IPS DF 6.9 (cell line): ENCODE data around the gene DGCR8.

Source experiments
- DNase-seq: peaks from one replicate; pipeline ENCODE4 v3.0.0-alpha.2; 2013; ENCODE audit warnings: low read depth, low spot score
- H3K27ac ChIP-seq: one replicate; pipeline ENCODE4 v1.5.1; 2013; ENCODE audit warnings: low read length, control low read depth
- H3K27me3 ChIP-seq: 2 replicates; pipeline ENCODE4 v1.6.1; 2013; ENCODE audit warnings: mild to moderate bottlenecking, low read length; ENCODE audit not compliant: control insufficient read depth, insufficient read depth
- H3K36me3 ChIP-seq: 2 replicates; pipeline ENCODE4 v1.6.1; 2013; ENCODE audit warnings: low read length; ENCODE audit not compliant: control insufficient read depth, insufficient read depth
- H3K4me1 ChIP-seq: 2 replicates; pipeline ENCODE4 v1.6.1; 2013; ENCODE audit warnings: low read length; ENCODE audit not compliant: control insufficient read depth, insufficient read depth
- H3K4me3 ChIP-seq: 2 replicates; pipeline ENCODE4 v1.5.1; 2013; ENCODE audit warnings: mild to moderate bottlenecking, low read length
- H3K9me3 ChIP-seq: 2 replicates; pipeline ENCODE4 v1.6.1; 2013; ENCODE audit warnings: low read length, inconsistent platforms; ENCODE audit not compliant: control insufficient read depth, insufficient read depth
- WGBS: extraction: QIAGEN DNeasy Blood & Tissue Kit; methylation state at CpG from one replicate; pipeline ENCODE4 v1.1.7; 2013; ENCODE audit warnings: mixed read lengths, missing lambda C conversion rate; ENCODE audit not compliant: insufficient read length, insufficient coverage; 5-methylcytosine and 5-hydroxymethylcytosine counted together

DGCR8 gene

DNA sequence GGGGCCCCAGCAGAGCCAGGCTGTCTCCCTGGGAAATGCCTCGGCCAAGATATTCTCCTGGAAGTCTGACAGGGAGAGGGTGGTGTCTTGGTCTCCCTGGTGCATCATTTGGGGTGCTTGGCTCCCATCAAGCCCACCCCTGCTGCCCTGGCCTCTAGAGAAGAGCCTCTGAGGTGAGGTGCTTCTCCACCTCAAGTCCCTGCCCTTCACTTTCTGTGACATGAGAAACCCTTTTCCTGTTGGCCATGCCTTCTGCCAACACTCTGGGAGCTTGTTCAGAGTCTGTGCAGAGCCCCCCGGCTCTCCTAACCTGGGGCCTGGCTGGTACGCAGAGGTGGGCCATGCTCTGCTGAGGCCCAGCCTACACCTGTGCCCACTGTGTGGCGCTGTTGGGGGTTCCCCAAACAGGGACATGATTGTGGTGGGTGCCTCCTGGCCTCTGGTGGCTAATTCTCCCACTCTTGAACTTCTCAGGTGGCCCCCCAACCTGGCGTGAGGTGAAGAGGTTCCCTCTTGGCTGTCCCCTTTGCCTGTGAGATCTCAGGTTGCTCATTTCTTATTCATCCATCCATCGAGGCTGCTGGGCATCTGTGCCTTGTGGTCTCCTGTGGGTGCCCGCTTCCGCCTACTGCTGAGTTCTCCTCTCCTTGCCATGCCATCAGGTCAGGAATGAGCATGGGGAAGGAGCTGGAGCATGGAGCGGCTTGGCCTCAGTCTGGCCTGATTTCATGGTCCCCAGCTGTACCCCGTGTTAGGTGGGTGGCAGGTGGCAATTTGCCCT, 19.2 kb upstream of the DGCR8 start:
- DNase-seq, result no peak
- no peaks in the 10 kb centered on the region for H3K9me3 ChIP-seq
- H3K4me3 ChIP-seq, result no peak overlapping the region
- no peak overlapping the region for H3K27ac ChIP-seq
- no peaks in the 10 kb centered on the region for H3K27me3 ChIP-seq
- H3K36me3 ChIP-seq, result no peaks in the 10 kb centered on the region
- no CpG with 5 or more reads among the region's 10 CpGs for WGBS
- no peaks in the 10 kb centered on the region for H3K4me1 ChIP-seq

DNA sequence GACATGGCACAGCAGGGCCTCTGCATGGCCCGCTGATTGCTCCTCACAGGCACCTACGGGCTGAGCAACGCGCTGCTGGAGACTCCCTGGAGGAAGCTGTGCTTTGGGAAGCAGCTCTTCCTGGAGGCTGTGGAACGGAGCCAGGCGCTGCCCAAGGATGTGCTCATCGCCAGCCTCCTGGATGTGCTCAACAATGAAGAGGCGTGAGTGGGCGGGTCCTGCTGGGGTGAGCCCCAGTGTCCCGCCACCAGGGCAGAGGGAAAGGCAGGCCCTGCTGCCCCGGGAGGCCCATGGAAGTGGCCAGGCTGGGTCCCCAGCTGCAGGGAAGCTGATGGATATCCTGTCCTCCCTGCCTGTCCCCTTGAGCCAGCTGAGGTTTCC, 18.6 kb upstream of the DGCR8 start:
- H3K4me1 ChIP-seq, result no peaks in the 10 kb centered on the region
- no peaks in the 10 kb centered on the region for H3K9me3 ChIP-seq
- H3K27me3 ChIP-seq, result no peaks in the 10 kb centered on the region
- no peak overlapping the region for H3K4me3 ChIP-seq
- H3K36me3 ChIP-seq, result no peaks in the 10 kb centered on the region
- no peak for DNase-seq
- no peak overlapping the region for H3K27ac ChIP-seq
- no CpG with 5 or more reads among the region's 11 CpGs for WGBS

DNA sequence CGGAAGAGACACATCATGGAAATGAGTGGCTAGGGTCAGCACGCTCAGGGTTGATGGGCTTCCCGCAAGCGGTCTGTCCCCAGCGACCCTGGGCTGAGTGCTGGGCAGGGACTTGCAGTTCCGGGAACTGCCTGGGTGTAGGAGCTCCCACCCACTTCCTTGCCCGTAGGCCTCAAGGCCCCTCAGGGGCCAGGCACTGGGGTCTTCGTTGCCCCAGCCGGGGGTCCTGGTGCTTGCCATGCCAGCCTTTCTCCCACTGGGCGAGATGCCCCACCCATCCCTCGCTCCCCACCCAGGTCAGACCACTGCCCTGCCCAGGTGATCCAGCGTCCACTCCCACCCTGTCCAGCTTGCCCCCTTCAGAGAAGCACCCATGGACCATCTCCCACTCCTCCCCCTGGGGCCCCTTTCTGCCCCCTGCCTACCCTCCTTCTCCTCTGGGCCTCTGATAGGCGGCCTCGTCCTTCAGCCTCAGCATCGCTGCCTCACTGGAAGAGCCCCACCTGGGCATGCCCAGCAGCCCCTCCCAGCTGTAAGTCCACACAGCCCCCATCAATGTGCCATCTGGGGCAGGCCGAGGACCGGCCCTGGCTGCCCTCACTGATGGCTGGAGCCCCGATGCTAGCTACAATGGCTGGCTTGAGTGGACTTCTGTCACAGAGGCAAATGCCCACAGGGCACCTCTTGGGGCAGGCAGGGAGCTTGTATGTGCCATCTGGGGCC, 17.8 kb upstream of the DGCR8 start:
- WGBS, result no CpG with 5 or more reads among the region's 18 CpGs
- Histone ChIP-seq H3K9me3 (no peaks in the 10 kb centered on the region), H3K27ac (no peak overlapping the region), H3K4me3 (no peak overlapping the region), H3K27me3 (no peaks in the 10 kb centered on the region), H3K4me1 (no peaks in the 10 kb centered on the region), H3K36me3 (no peaks in the 10 kb centered on the region)
- DNase-seq, result no peak

DNA sequence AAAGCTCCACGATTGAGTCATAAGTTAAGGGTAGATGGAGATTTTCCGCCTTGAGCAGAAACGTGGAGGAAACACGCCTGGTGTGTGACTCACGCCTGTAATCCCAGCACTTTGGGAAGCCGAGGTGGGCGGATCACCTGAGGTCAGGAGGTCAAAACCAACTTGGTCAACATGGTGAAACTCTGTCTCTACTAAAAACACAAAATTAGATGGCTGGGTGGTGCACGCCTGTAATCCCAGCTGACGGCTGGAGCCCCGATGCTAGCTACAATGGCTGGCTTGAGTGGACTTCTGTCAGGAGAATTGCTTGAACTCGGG, 17.3 kb upstream of the DGCR8 start:
- no peaks in the 10 kb centered on the region for H3K9me3 ChIP-seq
- DNase-seq, result no peak
- H3K36me3 ChIP-seq, result no peaks in the 10 kb centered on the region
- no peaks in the 10 kb centered on the region for H3K27me3 ChIP-seq
- no peak overlapping the region for H3K27ac ChIP-seq
- no peaks in the 10 kb centered on the region for H3K4me1 ChIP-seq
- WGBS, result no CpG with 5 or more reads among the region's 11 CpGs
- no peak overlapping the region for H3K4me3 ChIP-seq

DNA sequence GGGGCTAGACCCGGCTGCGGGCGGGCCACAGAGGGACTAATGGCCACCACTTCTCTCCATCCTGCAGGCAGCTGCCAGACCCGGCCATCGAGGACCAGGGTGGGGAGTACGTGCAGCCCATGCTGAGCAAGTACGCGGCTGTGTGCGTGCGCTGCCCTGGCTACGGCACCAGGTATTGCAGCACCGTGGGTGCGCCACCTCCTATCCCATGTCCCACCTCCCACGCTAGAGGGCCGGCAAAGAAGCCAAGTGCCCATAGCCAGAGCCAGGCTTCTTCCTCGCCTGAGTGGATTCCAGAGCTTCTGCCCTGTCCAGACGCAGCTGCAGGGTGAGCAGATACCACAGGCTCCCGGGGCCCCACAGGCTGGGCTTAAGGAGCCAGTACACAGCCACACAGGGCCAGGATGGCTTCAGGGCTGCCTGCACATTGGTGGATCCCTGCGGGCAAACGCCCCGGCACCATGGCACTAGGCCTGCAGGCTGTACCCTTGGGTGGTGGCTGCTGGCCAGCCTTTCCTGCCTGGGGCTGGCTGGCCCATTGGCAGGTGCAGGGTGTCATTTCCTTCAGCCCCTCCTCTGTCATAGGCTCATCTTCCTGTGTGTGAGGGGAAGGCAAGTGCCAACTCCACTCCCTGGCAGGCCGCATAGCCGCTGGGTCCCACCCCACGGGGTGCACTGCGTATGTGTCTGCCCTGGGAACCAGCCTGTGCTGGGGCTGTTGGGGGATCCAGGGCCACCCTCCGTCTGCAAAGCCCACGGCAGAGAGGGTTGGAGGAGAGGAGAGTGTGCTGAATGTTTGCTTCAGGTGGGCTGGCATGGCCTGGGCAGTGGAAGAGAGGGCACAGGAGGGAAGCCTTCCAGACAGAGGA, 16.5 kb upstream of the DGCR8 start:
- WGBS, result no CpG with 5 or more reads among the region's 27 CpGs
- Histone ChIP-seq H3K27ac (no peak overlapping the region), H3K9me3 (no peaks in the 10 kb centered on the region), H3K36me3 (no peaks in the 10 kb centered on the region), H3K4me1 (no peaks in the 10 kb centered on the region), H3K27me3 (no peaks in the 10 kb centered on the region), H3K4me3 (no peak overlapping the region)
- no peak for DNase-seq

DNA sequence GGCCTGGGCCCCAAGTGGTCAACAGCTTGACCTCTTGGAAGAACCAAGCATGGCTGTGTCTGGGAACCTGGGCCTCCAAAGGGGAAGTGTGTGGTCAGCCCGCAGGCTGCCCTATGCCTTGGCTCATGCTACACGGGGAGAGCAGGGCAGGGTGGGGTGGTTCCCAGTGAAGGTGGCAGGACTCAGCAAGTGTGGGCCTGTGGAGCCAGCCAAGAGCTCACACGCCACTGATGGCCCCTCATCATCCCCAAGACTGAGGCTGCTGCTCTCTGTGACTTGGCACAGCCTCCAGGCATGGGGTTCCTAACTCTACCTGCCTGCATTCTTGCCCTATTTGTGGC, 15.9 kb upstream of the DGCR8 start:
- H3K27me3 ChIP-seq, result no peaks in the 10 kb centered on the region
- H3K27ac ChIP-seq, result no peak overlapping the region
- no peaks in the 10 kb centered on the region for H3K9me3 ChIP-seq
- no peak overlapping the region for H3K4me3 ChIP-seq
- no peak for DNase-seq
- H3K36me3 ChIP-seq, result no peaks in the 10 kb centered on the region
- WGBS, result no CpG with 5 or more reads among the region's 3 CpGs
- no peaks in the 10 kb centered on the region for H3K4me1 ChIP-seq

DNA sequence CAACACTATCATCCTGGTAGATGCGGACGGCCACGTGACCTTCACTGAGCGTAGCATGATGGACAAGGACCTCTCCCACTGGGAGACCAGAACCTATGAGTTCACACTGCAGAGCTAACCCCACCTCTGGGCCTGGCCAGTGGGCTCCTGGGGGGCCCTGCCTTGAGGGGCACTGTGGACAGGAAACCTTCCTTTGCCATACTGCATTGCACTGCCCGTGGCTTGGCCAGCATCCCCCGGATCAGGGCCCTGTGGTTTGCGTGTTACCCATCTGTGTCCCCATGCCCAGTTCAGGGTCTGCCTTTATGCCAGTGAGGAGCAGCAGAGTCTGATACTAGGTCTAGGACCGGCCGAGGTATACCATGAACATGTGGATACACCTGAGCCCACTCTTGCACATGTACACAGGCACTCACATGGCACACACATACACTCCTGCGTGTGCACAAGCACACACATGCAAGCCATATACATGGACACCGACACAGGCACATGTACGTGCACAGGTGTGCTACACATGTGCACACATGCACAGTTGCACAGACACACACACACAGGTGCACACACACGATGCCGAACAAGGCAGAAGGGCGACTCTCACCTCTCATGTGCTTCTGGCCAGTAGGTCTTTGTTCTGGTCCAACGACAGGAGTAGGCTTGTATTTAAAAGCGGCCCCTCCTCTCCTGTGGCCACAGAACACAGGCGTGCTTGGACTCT, 15.3 kb upstream of the DGCR8 start:
- H3K27me3 ChIP-seq, result no peaks in the 10 kb centered on the region
- no peak overlapping the region for H3K4me3 ChIP-seq
- DNase-seq, result no peak
- no peaks in the 10 kb centered on the region for H3K9me3 ChIP-seq
- no peaks in the 10 kb centered on the region for H3K36me3 ChIP-seq
- whole genome bisulfite sequencing, result no CpG with 5 or more reads among the region's 18 CpGs
- no peak overlapping the region for H3K27ac ChIP-seq
- H3K4me1 ChIP-seq, result no peaks in the 10 kb centered on the region

DNA sequence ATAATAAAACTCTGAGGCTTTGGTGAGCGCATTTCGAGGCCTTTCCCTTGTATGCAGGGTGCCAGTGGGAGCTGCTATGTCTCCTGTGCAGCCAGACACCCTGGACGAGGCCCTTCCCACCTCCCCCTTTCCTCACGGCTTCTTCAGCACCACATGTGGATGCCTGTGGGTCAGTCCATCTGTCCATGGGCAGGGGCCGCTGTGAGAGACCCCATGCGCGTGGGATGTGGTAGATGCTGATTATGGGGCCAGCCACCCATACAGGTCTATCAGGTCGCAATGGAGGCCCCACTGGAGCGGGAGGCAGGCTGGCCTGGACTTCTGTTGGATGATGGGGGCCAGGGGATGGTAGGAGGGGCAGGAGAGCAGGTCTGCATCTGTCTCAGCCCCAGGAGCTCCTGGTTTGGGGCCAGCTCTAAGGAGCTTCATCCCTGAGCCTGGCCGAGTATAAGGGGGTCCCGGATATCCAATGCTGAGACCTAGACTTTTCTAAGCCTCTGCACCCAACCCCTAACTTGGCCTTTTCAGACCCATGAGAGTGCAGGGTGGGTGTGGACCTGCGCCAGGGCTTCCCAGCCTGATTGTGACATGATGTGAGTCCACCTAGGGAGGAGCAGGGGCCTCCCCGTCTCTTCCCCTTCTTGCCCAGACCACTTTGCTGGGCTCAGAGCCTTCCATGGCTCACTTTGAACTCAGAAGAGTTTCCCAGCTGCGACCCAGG, 14.0 kb upstream of the DGCR8 start:
- Histone ChIP-seq H3K36me3 (no peaks in the 10 kb centered on the region), H3K27me3 (no peaks in the 10 kb centered on the region), H3K27ac (no peak overlapping the region), H3K4me1 (no peaks in the 10 kb centered on the region), H3K4me3 (no peak overlapping the region), H3K9me3 (no peaks in the 10 kb centered on the region)
- no peak for DNase-seq
- WGBS, result no CpG with 5 or more reads among the region's 14 CpGs

DNA sequence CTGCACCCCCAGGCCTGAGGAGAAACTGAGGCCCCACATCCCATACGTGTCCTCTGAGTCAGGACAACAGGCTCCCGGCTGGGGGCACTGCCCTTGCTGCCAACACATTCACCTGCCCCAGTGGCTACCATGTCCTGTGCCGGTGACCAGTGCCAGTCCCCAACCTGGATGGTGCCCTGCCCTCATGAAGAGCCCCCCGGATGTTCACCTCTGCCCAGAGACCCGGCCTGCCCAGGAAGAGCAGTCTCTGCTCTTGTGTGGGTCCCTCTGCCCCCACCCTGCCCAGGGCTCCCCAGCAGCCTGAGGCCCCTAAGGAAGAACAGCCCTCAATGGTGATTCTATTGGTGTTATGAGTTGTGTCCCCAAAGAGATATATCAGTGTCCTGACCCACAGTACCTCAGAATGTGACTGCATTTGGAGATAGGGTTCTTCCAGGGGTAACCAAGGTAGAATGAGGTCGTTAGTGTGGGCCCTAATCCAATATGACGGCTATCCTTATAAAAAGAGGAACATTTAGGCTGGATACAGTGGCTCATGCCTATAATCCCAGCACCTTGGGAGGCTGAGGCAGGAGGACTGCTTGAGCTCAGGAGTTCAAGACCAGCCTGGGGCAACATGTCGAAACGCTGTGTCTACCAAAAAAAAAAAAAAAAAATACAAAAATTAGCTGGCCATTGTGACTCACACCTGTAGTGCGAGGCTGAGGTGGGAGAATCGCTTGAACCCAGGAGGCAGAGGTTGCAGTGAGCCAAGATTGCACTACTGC, 13.2 kb upstream of the DGCR8 start:
- DNase-seq, result no peak
- no peaks in the 10 kb centered on the region for H3K27me3 ChIP-seq
- no peak overlapping the region for H3K27ac ChIP-seq
- no peak overlapping the region for H3K4me3 ChIP-seq
- no peaks in the 10 kb centered on the region for H3K4me1 ChIP-seq
- no peaks in the 10 kb centered on the region for H3K9me3 ChIP-seq
- no peaks in the 10 kb centered on the region for H3K36me3 ChIP-seq
- WGBS, result no CpG with 5 or more reads among the region's 11 CpGs
